HG02763 (cell line): ENCODE measurements around the gene KRTAP10-1.

Experiments
- ATAC-seq: cut with Tn5 transposase; IDR thresholded peaks from one replicate; pipeline ENCODE4 v1.9.1; 2021; ENCODE audit warnings: mild to moderate bottlenecking, moderate library complexity; ENCODE audit not compliant: unreplicated experiment

KRTAP10-1 gene

DNA sequence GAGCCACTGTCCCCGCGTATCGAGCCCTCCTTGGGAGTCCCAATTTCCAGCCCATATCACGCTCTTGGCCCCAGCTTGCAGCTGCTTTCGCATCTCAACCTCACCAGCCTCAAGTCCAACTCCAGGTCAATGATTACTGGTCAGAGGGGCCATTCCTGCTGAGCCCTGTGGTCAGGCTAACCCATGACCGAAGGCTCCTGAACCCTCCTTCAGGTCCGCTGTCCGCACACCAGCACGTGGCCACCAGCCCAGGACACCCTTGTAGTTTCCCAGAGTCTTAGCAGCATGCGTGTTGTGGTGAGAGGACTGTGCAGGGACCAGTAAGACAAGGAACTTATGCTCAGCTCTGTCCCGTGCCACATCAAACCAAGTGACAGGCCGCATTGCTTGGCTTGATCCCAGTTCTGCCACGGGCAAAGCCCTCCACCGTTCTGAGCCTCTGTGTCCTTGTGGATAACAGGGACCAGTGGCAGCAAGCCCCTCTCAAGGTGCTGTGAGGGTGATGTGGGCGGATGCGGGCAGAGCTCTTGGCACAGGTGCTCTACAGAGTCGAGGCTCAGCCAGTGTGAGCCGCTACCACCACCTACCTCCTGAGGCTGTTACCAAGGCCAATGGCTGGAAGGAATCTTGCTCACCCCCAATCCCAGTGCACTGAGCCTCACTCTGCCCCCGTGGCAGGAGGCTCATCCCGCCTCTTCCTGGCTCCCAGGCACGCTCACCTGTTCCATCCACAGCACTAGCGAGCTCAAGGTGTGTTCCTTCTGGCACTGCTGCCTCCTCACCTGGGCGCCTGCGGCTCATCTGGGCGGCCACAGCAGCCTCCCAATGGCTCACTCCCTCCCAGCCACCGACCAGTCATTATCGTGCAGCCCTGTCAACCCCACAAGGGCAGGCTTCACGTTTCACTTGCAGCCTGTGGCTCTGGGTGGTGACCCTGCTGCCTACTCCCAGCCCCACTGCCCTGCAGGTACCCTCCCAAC, 20.4 kb downstream of the KRTAP10-1 start:
- ATAC-seq: no peak

DNA sequence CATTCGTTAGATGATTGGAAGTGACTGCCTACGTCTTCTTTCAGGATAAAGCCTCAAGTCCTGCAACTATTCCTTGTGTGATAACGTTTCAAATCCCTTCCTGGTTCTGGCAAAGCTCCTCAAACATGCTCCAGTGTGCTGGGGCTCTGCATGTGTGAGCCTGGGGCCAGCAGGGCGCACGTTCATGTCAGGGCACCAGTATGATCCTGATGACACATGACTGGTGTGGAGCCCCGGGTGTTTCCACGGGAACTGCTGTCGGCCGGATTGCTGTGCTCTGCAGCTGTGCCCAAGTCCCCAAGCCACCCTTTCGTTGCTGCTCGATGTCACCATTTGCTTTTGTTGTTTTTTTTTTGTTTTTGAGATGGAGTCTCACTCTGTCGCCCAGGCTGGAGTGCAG, 21.3 kb downstream of the KRTAP10-1 start:
- ATAC-seq: no peak

DNA sequence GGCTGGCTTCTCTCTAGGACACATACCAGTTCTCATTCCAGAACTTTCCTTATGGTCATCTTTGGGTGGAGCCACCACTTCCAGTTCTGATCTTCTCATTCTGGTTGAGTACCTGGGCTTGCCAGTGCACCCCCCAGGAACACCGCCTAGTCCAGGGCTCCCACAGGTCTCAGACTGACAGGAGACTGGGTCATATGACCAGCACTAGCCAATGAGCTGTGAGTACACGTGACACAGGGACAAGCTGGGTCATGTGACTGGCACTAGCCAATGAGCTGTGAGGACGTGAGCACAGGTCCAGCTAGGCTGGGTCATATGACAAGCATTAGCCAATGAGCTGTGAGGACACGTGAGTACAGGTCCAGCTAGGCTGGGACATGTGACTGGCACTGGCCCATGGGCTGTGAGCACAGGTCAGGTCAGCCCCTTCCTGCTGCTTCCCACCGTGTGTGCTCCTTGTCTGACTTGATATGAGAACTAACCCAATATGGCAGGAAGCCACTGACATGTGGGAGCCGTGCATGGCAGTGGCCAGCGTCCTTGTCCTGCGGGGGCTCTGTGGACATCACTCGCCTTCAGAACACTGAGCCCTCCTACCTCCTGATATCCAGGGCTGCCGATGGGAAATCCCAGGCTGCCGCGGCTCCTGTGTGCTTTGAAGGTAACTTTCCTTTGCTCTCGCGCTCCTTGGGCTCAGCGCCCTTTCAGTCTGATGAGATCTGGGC, 22.7 kb downstream of the KRTAP10-1 start:
- ATAC-seq: no peak

DNA sequence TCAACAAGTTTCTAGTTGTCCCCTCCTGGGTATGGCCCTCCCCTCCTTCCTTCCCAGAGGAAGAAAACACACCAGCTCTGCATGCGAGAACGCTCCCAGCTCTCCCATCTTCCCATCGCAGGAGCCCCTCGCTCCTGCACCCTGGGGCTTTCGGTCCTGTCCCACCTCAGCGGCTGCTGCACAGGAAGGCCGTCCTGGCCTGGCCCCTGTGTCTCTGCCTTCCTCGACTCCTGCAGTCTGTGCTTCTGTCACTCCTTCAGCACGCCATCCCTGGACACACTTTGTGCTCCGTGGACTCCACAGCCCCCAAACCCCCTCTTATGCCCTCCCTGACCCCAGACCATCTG, 23.2 kb downstream of the KRTAP10-1 start:
- no peak for ATAC-seq

DNA sequence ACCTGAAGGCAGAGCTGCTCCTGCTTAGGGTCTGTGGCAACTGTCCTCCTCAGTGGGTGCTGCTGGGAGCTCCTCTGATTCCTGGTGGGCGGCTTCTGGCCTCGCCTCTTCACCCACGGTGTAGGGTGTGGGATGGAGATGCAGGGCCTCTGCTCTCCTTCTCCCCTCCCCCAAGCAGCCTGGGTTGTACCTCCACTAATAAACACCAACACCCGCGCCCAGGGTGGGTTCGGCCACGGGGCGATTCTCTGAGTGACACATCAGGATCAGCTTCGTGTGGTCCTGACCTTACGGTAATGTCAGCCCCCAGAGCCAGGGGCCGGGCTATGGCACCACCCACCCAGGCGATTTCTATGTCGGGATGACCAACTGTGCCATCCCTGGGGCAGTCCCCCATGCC, 23.7 kb downstream of the KRTAP10-1 start:
- ATAC-seq: no peak

DNA sequence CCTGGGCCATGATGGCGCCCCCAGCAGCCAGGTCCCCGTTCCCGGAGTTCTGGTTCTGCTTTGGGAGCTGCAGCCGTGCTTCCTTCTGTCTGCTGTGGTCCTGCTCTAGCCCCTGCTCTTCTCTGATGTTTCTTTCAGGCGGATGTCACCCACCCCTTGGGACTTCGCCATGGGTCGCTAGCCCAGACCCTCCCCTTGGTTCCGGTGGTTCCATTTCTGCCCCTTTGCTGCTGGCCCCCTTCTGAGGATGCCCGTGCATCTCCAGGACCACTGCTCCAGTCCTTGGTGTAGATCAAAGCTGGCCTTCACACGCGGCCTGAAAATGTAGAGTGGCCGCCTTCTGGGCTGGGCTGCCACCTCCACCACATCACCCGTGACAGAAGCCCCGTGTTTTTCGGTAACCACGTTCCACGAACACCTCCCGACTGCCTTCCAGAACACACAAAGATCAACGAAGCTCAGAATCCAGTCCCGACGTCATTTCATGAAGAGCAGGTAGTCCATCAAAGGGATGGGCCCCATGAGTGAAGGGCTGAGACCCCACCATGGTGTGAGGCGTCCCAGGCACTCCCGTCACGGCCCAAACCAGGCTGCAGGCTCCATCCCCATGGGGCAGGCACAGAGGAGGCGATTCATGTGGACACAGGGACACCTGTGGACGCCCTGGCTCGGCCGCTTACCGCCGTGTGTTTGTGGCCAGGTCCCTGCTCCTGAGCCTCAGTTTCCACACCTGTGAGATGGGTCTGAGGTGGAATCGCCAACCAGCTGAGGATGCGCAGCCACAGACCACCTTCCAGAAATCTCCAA, 24.4 kb downstream of the KRTAP10-1 start:
- ATAC-seq: no peak

DNA sequence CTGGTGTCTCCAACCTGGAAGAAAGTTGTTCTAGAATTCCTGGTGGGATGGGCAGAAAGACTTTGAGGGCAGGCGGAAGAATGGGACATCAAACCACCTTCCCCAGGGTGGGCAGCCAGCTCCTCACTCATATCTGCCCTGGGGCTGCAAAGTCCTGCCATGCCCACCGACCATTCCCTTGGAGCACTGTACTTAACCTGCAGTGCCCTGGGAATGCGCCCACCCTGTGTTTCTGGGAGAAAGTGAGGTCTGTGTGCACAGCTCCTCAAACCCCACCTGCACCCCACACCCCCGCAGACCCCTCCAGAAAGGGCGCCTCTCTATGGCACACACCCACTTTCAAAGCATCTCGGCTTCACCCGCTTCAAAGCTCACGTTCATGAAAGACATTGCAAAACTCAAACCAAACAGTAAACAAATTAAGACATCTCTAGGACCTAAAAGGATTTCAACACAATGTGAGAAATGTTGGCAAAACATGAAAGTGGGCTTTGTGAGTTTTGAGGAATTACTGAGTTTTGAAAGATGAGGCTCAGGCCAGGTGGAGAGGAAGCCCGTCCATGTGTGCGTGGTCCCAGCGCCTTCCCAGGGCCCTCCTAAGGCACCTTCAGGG, 25.1 kb downstream of the KRTAP10-1 start:
- ATAC-seq: no peak

DNA sequence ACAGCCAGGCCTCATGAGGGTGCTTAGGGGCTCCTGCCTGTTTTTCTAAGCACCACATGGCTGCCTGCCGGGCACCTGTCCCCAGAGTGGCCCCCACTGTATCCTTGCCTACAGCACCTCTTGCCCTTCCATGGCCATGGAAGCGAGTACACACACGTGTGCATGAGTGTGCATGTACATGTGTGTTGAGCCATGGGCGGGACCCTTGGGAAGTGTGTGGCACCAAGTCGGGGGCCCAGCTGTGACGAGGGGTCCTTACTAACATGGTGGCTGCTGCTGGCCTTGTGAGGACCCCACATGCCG, 25.8 kb downstream of the KRTAP10-1 start:
- no peak for ATAC-seq

DNA sequence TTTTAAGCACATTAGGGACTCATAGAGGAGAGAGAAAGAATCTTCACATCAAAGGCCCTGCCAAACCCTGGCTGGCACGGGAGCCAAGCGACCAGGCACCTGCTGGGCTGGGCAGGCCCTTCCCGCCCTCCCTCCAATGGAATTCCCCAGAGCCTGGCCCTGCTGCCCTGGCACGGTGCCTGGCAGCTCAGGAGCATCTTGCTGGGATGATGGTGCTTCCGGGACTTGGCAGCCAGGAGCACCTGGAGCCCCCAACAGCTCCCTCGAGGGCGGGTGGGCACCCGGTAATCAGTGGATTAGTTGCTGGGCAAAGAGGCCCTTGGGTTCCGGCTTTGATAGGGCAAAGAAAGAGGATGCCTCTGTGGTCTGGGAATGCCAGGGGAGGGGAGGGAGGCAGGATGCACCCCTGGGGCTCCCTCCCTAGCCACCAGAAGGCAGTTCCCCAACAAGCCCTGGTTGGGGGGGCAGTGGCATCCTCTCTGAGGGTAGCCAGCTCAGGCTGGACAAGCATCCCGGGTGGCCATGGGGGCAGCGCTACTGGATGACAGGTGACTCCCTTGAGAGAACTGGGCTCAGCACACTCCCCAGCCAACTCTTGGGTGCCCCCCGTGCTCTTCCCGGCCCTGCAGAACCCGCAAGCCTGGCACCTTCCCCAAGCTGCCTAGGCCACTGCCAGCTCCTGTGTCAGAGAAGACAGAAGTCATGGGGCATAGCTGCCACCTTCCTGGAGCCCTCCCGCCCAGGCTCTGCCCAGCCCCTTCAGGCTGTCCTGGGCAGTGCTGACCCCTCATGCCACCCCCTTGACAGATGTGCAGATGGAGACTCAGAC, 26.4 kb downstream of the KRTAP10-1 start:
- ATAC-seq: no peak

DNA sequence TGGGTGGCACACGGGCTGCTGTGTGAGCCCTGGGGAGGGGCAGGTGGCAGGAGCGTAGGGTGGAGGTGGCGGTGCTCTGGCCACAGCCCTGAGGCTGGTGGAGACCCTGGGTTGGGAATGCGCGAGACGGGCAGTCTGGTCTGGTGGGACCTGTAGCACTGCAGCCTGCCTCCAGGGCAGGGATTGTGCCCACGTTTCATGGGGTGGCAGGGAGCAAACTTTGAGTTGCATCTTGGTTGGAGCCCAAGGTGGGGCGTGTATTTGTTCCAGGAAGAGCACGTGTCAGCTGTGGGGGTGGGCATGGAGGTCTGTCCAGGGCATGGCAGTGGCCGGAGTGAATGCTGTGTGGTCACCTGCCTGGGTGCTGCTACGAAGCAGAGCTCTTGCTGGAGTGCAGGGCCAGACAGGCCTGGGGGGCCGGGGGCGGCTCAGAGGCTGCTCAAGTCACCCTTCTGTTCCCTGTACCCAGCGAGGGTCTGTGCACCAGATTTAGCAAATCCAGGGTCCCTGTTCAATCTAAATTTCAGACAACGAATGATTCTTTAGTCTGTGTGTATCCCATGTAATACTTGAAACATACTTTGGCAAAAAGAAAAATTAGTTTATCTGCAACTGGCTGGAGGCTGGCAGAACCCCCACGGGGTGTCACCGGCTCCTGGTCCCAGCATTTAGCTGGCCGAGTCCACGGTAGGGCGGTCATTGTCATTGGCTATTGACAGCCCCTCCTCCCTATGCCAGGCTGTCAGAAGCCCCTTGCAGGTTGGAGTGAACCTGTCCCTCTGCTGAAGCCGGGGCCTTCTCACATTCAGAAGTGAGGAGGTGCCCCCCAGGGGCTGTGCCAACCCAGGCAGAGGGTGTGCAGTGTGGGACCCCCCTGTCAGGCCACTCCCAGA, 27.3 kb downstream of the KRTAP10-1 start:
- no peak for ATAC-seq

DNA sequence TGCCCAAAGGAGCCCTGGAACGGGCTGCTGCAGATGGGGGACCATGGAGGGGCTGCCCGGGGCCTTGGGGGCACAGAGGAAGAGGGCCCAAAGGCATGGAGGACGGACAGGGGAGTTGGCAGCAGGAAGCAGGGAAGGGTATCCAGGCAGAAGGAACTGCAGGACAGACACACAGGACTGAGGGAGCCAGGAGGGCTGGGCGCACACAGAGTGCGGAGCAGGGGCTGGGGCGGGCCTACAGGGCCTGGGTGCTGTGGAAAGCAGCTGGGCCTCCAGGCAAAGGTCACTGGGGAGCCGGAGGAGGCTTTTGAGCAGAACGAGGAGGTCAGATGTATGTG, 28.1 kb downstream of the KRTAP10-1 start:
- no peak for ATAC-seq

DNA sequence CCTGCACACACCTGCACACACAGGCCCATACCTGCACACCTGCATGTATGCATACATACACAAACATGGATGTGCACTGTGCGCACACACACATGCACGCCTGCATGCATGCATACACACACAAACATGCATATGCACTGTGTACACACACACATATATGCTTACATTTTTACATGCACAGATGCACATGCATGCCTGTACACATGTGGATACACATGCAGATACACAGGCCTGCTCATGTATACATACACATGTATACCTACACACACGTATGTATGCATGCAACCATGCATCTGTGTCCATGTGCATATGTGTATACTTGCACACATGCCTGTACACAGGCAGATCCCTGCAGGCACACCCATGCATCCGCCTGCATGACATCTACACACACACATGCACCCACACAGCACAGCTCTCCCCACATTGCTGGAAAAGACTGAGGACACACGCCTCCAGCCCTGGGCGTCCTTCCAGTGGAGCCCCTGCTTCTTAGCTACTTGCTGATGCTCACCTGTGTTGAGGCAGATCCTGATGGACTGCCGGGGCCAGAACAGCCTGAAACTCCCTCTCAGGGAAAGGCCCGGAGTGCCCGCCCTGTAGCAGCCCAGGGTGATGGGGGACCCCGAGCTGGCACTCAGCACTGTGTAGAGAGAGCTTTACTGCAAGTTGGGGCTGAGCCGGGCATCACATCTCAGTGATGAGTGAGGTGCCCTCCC, 28.6 kb downstream of the KRTAP10-1 start:
- ATAC-seq: no peak

DNA sequence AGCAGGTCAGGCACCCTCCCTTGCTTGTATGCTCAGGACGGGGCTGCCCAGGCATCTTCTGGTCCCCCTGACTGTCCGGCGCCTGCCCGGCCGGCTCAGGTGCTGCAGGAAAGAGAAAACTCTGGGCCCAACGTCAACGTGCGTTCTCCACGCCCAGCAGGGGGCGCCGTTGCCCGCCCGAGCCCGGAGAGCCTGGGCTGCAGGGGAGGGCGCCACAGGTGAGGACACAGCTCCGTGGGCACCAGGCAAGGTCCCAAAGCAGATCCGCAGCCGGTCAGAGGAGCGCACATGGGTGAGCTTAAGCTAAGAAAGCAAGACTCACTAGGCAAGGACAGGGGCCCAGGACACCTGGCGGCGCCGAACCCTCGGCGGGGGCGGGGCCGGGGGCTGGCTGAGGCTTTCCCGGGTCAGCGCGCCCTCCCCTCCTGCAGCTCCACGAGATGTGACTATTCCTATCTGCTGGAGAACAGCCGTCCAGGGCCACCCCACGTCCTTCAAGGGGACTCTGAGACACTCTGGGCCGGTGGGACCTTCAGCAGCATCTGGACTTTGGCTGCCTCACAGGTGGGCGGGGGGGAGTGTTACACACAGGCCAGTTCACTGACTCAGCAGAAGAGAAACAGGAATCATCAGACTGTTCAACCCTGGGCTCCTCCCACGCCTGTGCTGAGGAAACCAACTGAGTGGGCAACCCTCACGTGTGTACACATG, 29.3 kb downstream of the KRTAP10-1 start:
- no peak for ATAC-seq

DNA sequence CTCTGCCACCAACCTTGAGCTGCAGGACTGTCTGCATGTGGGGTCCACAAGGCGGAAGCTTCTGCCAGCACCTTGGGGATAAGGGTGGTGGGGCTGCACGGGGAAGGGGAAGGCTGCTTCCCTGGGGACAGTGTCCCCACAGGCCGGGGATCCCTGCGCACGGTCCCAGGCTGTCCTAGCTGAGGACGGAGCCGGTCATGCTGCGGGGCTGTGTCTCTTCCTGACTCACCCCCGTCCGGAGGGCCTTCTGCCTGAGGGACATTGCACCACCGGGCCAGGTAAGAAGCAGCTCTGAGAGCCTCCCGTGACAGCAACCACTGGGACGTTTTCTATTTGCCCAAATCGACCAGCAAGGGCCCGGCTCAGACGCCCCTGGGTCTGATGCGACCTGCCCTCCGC, 29.9 kb downstream of the KRTAP10-1 start:
- no peak for ATAC-seq

DNA sequence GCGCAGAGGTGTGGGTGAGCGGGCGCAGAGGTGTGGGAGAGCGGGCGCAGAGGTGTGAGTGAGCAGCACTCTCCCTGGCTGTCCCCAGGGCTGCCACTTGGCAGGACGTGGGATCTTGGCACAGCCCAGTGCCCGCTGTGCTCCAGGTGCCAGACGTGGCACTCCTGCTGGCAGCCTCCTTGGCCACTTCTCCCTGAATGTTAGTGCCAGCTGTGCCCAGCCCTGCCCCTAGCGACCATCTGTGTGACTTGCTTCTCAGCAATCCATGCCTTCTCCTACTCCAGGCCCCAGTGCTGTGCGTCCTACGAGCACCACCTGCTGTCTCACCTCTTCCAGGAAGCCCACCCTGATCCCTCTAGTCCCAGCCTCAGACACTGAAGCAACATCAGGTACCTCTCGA, 30.5 kb downstream of the KRTAP10-1 start:
- ATAC-seq: no peak

DNA sequence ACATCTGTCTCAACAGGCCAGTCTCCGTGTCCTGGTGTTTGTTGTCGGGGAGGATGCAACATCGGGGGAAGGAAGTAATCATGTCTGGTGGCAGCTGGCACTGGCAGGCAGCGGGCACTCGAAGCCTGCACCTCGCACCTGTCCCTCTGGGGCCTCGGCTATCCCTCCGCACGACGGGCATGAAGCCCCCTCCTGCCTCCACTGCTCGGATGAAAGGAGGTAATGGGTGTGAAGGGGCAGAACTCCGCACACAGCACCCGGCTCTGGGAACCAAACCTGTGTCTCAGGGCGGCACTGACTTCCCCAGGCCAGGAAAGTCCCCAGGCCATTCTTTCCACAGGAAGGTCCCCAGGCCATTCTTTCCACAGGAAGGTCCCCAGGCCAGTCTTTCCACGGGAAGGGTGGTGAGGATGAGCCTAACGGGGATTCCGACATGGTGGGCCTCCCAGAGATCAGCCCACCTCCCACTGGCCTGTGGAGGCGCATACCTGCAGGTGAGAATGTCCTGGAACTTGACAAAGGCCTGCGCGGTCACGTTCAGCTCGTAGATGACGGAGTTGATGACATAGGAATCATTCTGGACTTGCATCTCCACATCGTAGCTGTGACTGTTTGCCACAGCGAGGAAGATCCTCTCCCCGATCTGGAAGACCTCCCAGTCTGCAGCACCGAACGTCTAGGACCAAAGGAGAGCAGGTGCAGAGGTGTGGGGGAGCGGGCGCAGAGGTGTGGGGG, 31.1 kb downstream of the KRTAP10-1 start:
- ATAC-seq: no peak

DNA sequence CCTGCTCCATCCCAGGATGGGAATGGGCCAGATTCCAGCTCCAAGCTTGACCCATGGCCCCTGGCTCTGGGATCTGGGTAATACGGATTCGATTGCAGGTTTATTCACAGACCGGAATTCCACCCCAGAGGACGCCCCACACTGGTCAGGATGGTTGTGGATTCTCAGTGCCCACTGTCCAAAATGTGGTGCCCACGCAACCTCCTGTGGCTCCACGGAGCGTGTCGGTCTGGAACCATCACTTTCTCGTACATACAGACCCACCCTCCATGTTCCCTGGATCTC, 31.6 kb downstream of the KRTAP10-1 start:
- no peak for ATAC-seq
